Osteocyte (in vitro differentiated cells): ENCODE data around the gene CADPS. TPM values are rescaled to one million over a fixed set of nuclear protein-coding genes. Genes with fewer than 3 reads are reported as not detected.

Experiments
- DNase-seq: peaks from one replicate; pipeline ENCODE4 v3.0.0; 2021; ENCODE audit warnings: mixed read lengths; ENCODE audit not compliant: unreplicated experiment; ENCODE audit errors: extremely low spot score
- H3K27ac Mint-ChIP-seq: one replicate; pipeline ENCODE4 v1.8.0; 2021; ENCODE audit warnings: mild to moderate bottlenecking, mixed read lengths; ENCODE audit not compliant: unreplicated experiment
- H3K27me3 Mint-ChIP-seq: one replicate; pipeline ENCODE4 v1.8.0; 2021; ENCODE audit warnings: mixed read lengths; ENCODE audit not compliant: unreplicated experiment
- H3K36me3 Mint-ChIP-seq: one replicate; pipeline ENCODE4 v1.8.0; 2021; ENCODE audit warnings: mixed read lengths; ENCODE audit not compliant: unreplicated experiment
- H3K4me1 Mint-ChIP-seq: one replicate; pipeline ENCODE4 v1.8.0; 2021; ENCODE audit warnings: mixed read lengths; ENCODE audit not compliant: unreplicated experiment
- H3K4me3 Mint-ChIP-seq: one replicate; pipeline ENCODE4 v1.8.0; 2021; ENCODE audit warnings: mild to moderate bottlenecking, moderate library complexity, mixed read lengths; ENCODE audit not compliant: unreplicated experiment
- H3K9me3 Mint-ChIP-seq: one replicate; pipeline ENCODE4 v1.8.0; 2021; ENCODE audit warnings: mixed read lengths; ENCODE audit not compliant: unreplicated experiment
- total RNA-seq: library from RNA; stranded (reverse); gene quantifications from 2 replicates; pipeline ENCODE4 v1.2.1, GENCODE V29; 2021
- TF ChIP-seq, protein P1 (sequence below): fragments of 200-600 bp; sonication (generic); IDR thresholded peaks from 2 replicates; pipeline ENCODE4 v1.5.0; 2021; ENCODE audit warnings: antibody characterized with exemption, mild to moderate bottlenecking, moderate library complexity

CADPS gene
- total RNA-seq, 1 donor from 2014 or later, result not detected

DNA sequence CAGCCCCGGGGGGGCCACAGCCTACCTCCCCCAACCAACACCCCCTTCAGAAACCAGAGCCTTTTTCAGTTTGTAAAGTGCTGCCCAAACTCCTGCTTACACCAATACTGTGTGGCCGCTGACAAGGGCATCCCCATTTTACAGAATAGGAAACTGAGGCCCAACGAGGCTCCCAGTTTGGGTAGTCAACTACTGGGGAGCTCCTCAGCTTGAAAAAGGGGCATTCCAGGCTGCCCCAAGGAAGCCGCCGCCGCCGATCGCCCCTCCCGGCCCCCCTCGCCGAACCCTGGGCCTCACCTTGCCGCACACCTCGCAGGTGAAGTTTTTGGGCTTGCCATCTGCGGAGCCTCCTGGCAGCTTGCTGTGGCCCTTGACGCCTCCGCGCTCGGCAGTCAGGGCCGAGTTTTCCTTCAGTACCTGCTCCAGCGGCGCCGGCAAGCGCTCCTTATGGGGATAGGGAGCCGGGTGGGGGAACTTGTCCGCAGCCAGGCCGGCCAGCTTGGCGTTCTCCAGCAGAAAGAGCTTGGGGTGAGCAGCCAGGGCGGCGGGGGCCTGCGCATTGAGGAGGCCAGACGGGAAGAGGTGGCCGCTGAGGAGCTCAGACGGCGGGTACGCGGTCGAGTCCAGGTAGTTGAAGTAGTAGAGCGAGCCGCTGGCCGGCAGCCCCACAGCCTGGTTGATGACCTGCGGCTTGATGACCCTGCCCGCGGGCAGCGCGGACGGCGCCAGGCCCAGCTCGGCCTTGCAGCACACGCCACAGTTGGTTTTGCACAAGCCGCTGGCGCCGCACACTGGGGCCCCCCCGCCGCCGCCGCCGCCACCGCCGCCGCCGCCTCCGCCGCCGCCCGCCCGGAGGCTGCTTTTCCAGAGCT is 503.3 kb downstream of the CADPS start:
- Mint-ChIP-seq H3K36me3 (no peaks in the 10 kb centered on the region), H3K4me3 (peak overlapping the region; percentile 32), H3K4me1 (peaks cover 51% of the 10 kb centered on the region), H3K27me3 (peaks cover 91% of the 10 kb centered on the region), H3K9me3 (no peaks in the 10 kb centered on the region), H3K27ac (no peak overlapping the region)
- no peak for DNase-seq
- TF ChIP-seq, protein P1, sequence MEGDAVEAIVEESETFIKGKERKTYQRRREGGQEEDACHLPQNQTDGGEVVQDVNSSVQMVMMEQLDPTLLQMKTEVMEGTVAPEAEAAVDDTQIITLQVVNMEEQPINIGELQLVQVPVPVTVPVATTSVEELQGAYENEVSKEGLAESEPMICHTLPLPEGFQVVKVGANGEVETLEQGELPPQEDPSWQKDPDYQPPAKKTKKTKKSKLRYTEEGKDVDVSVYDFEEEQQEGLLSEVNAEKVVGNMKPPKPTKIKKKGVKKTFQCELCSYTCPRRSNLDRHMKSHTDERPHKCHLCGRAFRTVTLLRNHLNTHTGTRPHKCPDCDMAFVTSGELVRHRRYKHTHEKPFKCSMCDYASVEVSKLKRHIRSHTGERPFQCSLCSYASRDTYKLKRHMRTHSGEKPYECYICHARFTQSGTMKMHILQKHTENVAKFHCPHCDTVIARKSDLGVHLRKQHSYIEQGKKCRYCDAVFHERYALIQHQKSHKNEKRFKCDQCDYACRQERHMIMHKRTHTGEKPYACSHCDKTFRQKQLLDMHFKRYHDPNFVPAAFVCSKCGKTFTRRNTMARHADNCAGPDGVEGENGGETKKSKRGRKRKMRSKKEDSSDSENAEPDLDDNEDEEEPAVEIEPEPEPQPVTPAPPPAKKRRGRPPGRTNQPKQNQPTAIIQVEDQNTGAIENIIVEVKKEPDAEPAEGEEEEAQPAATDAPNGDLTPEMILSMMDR, result no peak

DNA sequence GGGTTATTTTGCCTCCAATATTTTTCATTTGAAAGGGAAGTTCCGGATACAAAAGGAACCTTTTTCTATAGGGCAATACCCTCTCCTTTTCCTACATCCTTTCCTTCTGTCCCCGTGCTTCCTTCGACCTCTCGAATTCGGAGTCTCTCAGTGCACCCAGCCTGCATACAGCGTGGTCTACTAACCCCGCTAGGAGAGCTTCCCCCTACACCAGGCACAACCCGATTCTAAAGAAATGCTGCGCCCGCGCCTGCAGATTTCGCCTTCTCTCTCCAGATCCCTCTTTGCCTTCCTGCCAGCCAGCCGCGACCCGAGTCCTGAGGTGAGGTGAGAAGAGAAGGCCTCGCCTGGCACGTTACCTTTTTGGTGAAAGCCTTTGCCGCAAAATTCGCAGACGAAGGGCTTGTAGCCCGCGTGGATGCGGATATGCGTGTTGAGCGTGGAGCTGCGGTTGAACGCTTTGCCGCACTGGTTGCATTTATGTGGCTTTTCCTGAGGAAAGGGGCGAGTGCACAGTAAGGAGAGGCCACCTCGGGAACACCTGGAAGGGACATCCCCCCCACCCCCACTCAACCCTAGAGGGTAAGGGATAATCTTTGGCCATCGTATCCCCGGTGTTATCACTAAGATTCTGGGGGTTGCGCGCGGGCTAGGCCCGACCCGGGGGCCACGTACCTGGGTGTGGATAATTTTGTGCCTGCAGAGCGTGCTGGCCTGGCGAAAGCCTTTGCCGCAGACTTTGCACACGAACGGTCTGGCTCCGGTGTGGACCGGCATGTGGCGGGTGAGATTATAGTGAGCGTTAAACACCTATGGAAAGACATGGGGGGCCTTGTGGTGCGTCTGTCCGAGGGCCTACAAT is 504.1 kb downstream of the CADPS start:
- no peak overlapping the region for H3K27ac Mint-ChIP-seq
- H3K27me3 Mint-ChIP-seq, result peaks cover 91% of the 10 kb centered on the region
- TF ChIP-seq, protein P1, result no peak
- no peaks in the 10 kb centered on the region for H3K36me3 Mint-ChIP-seq
- peaks cover 51% of the 10 kb centered on the region for H3K4me1 Mint-ChIP-seq
- peak overlapping the region; percentile 10 for H3K4me3 Mint-ChIP-seq
- no peak for DNase-seq
- no peaks in the 10 kb centered on the region for H3K9me3 Mint-ChIP-seq

GRCh38 chr3:62370112-62370857 is 504.9 kb downstream of the CADPS start:
- H3K27me3 Mint-ChIP-seq, result peaks cover 91% of the 10 kb centered on the region
- H3K4me3 Mint-ChIP-seq, result no peak overlapping the region

DNA sequence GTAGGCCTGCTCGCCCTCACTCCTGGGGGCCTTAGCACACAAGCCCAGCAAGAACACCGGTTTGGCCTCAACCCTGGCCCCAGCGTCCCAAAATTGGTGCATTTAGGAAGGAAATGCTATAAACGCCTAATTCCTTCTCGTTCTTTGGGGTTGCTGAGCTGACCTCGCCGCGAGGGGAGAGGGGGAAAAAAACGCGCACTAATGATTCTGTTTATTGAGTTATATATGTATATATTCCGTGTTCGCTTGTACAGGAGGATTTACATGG is 505.8 kb downstream of the CADPS start:
- no peak for DNase-seq
- Mint-ChIP-seq H3K27ac (no peak overlapping the region), H3K9me3 (no peaks in the 10 kb centered on the region), H3K4me3 (peak overlapping the region; percentile 40), H3K27me3 (peaks cover 91% of the 10 kb centered on the region), H3K36me3 (no peaks in the 10 kb centered on the region), H3K4me1 (peaks cover 45% of the 10 kb centered on the region)
- TF ChIP-seq, protein P1, result no peak

More at GRCh38 chr3:62370112-62370857, 504.9 kb downstream of the CADPS start:
- H3K27ac Mint-ChIP-seq, result no peak overlapping the region
- H3K4me1 Mint-ChIP-seq, result peaks cover 51% of the 10 kb centered on the region
- H3K9me3 Mint-ChIP-seq, result no peaks in the 10 kb centered on the region
- DNase-seq, result no peak
- TF ChIP-seq, protein P1, result no peak
- no peaks in the 10 kb centered on the region for H3K36me3 Mint-ChIP-seq
